SKM-1 treated with dmso at 0.1 percent for 144 hours (cell line): ENCODE results near the gene ADAM21.
"Not testable (repeated sequence)": the region's sequence is repeated elsewhere in the genome, so short reads cannot be mapped to it uniquely, and the experiment has no call there.

ENCODE experiments used
- DNase-seq: peaks from one replicate; lab custom pipeline; 2025; ENCODE audit not compliant: unreplicated experiment; lab: John Stamatoyannopoulos, UW

Gene ADAM21

DNA sequence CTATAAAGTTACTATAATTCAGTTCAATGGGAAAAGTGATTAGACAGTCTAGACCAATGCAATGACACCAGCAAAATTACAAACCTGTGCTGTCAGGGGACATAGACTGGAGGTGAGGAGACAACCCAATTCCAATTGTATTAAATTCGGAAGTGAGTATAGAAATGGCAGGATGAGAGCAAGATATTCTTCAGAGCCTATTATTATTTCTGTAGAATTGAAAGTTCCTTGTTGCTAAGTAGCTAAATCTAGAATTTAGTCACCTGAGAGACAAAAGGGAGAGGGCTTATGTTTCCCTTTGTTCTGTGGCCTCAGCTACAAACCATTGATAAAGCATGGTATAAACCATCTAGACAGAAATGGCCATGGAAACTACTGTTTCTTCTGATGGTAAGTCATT is at the start of gene ADAM21:
TSS of gene ADAM21 (plus strand) at position 301 of the 400 bp plus-strand sequence. CDS start 5,326 bp downstream, outside the sequence.
- no peak for DNase-seq

DNA sequence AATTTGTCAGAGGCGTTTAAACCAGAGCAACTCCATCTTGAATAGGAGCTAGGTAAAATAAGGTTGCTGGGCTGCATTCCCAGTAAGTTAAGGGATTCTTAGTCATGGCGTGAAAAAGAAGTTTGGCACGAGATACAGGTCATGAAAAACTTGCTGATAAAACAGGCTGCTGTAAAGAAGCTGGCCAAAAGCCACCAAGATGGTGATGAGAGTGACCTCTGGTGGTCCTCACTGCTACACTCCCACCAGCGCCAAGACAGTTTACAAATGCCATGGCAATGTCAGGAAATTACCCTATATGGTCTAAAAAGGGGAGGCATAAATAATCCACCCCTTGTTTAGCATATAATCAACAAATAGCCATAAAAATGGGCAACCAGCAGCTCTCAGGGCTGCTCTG is 48.6 kb upstream of the ADAM21 start:
- DNase-seq, result not testable (repeated sequence)

DNA sequence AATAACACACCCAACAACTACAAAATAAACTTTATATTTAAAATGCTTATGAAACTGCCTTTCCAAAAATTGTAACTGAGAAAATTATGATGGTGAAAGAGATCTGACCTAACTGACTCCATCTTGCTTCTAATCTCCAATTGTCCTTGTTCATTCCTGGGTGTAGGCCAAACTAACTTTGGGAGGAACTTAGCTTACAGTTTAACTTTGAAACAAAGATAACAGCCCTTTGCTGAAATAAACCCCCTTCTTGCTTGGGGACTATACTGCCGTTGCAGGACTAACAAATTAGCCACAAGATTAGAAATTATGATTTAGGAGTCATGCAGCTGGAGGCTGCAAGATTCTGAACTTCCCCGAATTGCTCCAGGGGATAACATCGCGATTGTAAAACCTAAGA is 45.8 kb upstream of the ADAM21 start:
- not testable (repeated sequence) for DNase-seq

DNA sequence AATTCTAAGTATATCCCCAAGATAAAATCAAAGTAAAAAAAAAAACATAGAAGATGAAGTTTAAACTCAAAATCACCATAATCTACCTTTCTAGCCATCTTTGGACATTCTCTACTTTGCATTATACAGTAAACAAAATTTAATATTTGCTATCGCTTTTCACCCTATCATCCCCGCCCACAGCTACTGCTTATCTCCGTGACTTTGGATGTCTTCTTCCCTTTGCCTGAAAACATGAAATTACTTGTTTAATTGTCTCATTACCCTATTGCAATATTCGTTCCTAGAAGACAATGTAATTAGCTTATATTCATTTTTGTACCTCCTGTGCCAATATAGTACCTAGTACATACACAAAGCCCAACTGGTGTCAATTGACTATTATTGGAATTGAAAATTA is 44.4 kb upstream of the ADAM21 start:
- DNase-seq, result no peak

DNA sequence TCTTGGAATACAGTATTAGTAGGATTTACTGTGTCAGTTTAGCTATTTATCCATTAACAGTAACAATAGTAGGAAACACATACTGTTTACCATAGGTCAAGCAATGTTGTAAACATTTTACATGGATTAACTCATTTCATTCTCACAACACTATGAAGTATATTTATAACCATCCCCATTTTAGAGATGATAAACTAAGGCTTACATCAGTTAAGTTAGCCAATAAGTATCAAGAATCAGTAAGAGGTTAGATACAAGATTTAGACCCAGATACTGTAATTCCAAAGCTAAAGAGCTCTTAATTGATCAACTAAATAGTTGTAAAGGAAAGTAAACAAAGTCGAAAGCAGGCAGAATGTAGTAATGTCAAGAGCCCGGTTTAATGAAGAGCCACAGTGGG is 36.2 kb upstream of the ADAM21 start:
- DNase-seq, result no peak

DNA sequence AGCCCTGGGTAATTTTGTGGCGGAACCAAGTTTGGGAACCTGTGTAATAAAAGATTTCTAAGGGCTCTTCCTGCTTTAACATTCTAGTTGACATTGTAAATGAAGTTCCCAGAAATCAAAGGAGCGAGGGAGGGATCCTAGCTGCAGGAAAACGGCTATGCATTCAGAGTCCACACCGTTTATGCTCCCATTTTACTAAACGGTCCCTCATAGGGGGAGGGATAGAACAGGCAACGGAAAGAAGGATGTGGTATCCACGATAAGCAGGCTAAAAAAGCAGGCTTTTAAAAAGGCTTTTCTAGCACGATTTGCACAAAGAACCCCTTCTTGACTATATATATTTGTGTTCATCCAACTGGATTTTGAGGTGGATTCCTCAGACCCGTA is 35.6 kb upstream of the ADAM21 start:
- no peak for DNase-seq

DNA sequence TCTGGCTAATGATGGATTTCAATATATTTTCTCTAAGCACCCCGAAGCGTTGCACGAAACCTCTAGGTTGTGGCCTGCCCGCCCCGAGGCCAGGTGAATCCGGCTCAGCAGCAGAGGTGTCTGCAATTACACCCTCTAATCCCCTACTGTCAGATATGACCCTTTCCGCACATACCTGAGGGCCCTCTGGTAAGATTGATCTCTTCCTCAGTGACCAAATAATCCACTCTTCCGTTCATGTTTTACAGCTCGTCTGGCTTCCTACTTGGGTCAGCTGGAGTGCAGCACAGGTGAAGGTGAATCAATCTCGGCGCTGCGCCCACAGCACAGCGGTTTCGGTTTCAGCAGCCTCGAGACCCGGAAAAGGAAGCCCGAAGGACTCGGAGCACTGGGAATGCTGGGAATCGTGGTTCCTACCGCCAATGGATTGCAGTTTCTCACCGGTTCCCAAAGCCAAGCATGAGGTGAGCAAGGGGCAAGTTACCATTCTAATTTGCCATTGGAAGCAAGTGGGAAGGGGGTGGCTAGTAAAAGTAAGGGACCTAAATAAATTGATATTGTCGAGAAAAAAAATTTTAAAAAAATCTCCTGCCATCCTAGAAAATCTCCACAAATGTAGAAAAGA is 35.1 kb upstream of the ADAM21 start, which contains the start of gene SYNJ2BP:
TSS of gene SYNJ2BP (minus strand) at position 366 of the 625 bp plus-strand sequence. CDS start at position 239, 127 bp downstream.
- no peak for DNase-seq

DNA sequence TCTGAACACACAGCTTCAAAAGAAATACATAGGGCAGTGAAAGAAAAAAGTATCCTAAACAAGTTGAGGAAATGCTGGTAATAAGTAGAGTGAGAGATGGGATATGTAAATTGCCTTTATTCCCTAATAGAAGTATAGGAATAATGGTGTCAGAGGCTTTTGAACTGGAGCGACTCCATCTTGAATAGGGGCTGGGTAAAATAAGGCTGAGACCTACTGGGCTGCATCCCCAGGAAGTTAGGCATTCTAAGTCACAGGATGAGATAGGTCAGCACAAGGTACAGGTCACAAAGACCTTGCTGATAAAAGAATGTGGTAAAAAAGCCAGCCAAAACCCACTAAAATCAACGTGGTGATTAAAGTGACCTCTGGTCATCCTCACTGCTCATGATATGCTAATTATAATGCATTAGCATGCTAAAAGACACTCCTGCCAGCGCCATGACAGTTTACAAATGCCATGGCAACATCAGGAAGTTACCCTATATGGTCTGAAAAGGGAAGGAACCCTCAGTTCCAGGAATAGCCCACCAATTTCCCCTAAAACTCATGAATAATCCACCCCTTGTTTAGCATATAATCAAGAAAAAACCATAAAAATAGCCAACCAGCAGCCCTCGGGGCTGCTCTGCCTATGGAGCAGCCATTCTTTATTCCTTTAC is 32.6 kb upstream of the ADAM21 start:
- DNase-seq, result not testable (repeated sequence)

DNA sequence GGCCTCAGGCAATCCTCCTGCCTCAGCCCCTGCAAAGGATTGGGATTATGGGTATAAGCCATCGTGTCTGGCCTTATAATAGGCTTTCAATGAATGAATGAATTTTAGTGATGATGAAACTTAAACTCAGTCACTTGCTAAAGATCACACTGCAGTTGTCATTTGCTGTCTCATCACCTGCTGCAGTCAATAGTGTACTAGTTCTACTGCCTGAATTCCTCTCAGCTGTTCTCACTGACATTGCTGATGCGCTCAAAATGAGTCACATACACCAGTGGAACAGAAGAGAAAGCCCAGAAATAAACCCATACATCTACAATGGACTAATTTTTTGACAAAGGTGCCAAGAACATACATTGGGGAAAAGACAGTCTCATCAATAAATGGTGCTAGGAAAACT is 29.4 kb upstream of the ADAM21 start:
- DNase-seq, result no peak

DNA sequence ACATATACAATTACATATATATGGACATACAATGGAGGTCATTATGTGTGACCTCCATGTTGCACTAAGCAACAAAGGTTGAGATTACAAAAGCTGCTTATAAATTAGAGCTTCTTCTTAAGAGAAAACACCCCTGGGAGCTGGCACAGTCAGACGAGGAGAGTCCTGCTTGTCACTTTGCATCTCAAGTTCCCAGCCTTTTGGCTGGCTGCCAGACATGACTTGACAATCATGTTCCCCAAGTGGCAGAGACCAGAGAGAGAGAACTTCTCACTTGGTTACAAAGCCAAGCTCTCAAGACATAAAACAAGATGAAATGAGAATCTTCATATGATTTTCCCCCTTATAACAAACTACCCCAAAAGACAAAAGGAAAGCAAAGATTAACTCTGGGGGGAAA is 26.6 kb upstream of the ADAM21 start:
- no peak for DNase-seq

DNA sequence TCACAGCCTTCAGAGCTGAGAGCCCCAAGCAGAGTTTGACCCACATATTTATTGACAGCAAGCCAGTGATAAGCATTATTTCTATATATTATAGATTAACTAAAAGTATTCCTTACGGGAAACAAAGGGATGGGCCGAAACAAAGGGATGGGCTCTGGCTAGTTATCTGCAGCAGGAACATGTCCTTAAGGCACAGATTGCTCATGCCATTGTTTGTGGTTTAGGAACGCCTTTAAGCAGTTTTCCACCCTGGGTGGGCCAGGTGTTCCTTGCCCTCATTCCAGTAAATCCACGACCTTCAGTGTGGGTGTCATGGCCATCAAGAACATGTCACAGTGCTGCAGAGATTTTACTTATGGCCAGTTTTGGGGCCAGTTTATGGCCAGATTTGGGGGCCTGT is 25.4 kb upstream of the ADAM21 start:
- not testable (repeated sequence) for DNase-seq

DNA sequence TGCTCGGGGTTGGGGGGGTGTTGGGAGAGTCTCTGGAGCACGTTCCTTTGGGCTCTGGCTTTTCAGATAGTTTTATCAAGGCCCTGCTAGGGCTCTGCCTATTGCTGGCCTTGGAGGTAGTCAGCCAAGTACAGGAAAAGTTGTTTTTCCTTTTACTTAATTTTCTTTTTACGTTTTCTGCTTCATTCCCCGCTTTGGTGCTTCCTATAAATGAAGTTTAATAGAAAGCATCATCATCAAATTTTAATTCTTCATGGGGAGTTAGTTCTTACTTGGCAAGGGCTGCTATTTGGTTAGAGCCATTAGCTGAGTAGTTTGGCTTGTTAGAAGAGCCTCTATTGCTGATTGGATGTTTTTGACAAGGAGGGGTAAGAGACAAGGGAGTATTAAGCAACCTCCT is 15.1 kb upstream of the ADAM21 start:
- DNase-seq, result no peak

DNA sequence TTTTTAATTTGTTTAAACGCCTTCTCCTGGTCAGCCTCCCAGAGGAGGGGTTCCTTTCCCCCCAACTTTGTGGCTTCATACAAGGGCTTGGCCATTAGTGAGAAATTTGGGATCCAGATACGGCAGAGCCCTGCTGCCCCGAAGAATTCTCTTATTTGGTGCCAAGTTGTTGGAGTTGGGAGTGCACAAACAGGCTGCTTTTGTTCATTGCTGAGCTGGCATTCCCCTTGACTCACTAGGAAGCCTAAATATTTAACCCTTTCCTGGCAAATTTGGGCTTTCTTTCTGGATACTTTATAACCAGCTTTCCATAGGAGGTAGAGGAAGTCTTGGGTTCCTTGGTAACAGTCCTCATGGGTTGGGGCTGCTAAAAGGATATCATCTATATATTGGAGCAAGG is 10.3 kb upstream of the ADAM21 start:
- DNase-seq, result no peak

DNA sequence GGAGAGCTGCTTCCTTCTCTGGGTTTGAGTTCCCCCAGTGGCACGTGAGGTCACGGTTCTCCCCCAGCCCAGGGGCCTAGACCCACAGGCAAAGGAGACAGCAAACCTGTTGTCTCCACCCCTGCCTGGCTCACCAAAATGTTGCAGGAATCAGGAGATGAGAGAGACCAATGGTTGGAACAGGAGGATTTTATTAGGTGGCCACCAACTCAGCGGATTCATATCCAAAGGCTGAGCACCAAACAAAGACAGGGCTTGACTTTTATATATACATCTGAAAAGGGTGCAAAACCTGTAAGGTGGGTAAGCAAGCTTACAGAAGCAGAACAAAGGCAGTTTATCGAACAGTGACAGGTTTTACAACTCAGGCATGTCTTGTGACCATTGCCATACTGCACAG is 9.2 kb upstream of the ADAM21 start:
- no peak for DNase-seq

DNA sequence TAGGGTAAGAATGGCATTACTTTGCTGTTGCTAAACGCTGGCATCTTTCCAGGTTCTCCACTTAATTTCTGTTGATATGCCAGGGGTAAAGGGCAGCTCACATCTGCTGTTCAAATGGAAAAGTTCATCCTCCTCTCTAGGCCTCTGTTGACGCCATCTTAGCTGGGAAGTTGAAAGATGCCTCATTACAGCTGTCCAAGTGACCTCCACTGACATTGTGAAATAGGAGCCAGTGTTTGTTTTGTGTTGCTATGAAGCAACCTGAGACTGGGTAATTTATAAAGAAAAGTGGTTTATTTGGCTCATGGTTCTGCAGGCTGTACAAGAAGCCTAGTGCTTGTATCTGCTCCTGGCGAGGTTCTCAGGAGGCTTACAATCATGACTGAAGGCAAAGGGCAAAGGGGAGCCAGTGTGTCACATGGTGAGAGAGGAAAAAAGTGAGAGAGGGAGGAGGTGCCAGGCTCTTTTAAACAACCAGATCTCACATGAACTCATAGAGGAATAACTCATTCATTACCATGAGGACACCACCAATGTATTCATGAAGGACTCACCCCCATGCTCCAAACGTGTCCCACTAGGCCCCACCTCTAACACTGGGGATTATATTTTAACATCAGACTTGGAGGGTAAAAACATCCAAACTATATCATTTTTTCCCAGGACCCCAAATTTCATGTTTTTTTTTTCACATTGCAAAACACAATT is 3.2 kb upstream of the ADAM21 start:
- no peak for DNase-seq

DNA sequence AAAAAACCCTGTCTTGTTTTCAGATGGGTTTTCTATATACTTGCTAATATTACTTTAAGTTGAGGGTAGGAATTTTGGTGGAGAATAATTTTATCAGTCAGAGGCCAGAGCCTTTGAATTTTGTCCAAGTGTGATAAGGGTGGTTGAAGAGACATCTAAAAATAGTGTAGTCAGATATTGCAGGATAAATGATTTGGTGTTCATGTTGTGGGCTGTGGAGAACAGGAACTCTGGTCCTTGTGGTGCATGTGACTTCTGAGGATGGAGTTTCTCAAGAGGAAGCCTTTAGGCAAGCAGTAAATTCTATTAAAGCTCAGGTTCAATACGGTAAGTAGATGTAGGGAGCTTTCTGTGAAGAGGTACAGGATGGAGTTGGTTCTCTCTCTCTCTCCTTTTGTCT is 2.8 kb downstream of the ADAM21 start:
- no peak for DNase-seq

DNA sequence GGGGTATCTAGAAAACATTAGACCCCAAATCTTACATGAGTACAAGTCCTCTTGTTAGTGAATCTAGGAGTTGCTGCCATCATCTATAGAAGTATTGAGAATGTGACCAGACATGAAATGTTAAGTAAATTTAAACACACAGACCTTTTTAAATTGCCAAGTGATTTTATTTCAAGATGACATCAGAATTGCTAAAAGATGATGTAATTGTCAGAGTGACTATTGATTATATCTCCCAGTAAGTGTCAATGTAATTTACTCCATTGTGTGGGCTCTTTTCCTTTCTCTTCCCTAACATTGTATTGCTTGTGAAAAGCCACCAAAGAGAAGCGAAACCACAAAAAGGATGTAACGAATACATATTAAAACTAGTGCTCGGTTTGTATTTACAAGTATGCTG is 16.8 kb downstream of the ADAM21 start:
- no peak for DNase-seq

DNA sequence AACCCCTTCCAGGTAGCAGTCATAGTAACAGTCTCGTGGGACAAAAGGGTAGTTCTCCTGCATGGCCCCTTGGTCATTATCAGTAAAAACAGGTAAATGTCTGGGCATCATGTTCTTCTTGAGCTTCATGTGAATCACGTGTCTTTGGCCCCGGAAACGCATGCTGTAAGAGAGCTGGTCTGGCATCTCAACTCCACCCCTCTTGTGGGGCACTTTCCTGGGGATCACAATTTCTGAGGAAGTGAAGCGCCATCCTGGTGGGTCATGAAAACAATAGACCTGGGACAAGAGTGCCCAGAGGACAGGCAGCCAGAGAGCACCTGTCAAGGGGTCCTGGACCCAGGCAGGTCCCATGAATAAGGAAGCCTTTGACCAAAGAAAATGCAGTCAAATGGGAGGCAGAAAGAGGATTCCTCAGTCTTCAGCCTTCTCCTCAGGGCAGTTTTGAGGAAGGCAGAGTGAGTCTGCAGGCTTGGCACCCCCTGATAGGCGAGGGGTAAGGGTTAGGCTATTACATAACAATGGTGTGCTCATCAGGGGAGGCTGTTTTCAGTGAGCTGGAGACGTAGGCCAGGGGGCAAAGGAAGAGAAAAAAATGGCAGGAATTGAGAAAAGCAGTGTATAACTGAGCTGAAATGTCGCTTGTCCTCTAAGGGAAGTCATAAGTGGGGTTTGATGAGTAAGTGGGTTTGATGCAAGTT is 19.0 kb downstream of the ADAM21 start:
- DNase-seq, result not testable (repeated sequence)

DNA sequence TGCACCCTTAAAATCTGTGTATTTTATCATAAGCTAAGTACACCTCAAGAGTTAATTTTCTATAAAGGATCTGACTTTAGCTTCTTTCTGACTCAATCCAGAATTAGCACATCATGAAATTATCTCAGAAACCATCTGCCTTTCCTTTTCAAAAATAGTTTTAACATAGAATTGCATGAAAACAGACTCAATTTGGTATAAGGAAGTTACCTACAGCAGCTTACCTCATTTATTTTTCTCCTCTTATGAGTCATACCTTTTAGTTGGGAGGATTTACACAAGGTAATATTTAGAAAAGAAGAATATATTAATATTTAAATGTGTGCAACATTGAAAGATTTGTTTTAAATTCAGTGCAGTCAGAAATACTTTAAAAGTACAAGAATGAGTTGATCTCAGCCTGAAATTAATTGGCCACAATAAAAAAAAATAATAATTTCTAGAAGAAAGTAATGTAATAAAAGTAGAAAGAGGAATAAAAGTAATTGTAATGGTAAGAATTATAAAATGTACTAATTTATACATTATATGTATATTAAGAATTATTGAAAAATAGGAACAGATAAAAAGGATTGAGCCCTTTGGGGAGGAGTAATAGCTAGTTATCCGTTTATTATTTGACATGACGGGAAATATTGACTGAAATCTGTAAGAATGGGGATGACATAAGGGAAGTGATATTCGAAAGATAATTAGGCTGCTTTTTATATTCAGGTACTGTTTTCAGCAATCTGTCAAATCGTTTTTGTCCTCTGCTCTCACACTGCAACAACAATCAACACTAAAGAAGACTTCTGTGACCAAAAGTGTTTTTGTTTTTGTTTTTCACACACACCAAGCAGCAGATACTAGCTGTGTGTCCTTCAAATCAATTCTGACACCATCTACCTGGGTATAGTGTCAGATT is 20.5 kb downstream of the ADAM21 start:
- DNase-seq, result no peak

DNA sequence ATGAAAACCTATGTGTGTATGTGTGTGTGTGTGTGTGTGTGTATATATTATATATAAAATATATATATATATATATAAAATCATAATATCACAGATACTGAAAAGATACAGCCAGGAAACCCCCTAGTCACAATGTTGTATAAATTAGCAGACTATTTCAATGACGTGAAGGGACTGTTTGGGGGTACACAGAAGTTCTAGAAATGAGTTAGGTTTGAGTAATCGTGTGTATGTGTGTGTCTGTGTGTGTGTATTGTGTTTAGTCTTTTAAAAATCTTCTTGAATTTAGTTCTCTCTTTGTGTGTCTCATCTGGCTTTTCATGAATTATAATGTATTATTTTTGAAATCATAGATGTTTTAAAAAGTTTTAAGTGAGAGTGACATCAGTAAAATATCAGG is 21.9 kb downstream of the ADAM21 start:
- no peak for DNase-seq

DNA sequence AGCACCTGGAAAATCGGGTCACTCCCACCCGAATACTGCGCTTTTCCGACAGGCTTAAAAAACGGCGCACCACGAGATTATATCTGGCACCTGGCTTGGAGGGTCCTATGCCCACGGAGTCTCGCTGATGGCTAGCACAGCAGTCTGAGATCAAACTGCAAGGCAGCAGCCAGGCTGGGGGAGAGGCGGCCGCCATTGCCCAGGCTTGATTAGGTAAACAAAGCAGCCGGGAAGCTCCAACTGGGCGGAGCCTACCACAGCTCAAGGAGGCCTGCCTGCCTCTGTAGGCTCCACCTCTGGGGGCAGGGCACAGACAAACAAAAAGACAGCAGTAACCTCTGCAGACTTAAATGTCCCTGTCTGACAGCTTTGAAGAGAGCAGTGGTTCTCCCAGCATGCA is 23.5 kb downstream of the ADAM21 start:
- not testable (repeated sequence) for DNase-seq
